GM23338 (cell line): ENCODE data around the gene NQO1. TPM values are rescaled to one million over a fixed set of nuclear protein-coding genes. Genes with fewer than 3 reads are reported as not detected.

ENCODE experiments used
- ATAC-seq: fragments of 200-7000 bp; cut with Tn5 transposase; 3 replicates; pipeline ENCODE4 v1.9.1; 2020
- DNase-seq: peaks from one replicate; pipeline ENCODE4 v3.0.0-alpha.2; 2015; ENCODE audit warnings: low spot score
- H2AFZ ChIP-seq: fragments of 200-600 bp; sonication (generic); 2 replicates; pipeline ENCODE4 v1.8.0; 2016; ENCODE audit warnings: antibody characterized with exemption, mild to moderate bottlenecking, moderate library complexity
- H3F3A ChIP-seq: fragments of 200-600 bp; sonication (generic); replicated peaks from 2 replicates; pipeline ENCODE4 v1.8.0; 2017; ENCODE audit warnings: antibody characterized with exemption, mixed run types, low read depth
- H3K27ac ChIP-seq: fragments of 200-600 bp; sonication (generic); 2 replicates; pipeline ENCODE4 v1.6.1; 2016; ENCODE audit warnings: low read depth
- H3K27me3 ChIP-seq: fragments of 200-600 bp; sonication (generic); 2 replicates; pipeline ENCODE4 v1.8.0; 2016; ENCODE audit warnings: mild to moderate bottlenecking, mixed run types, moderate library complexity; ENCODE audit not compliant: insufficient read depth
- H3K36me3 ChIP-seq: fragments of 200-600 bp; sonication (generic); 2 replicates; pipeline ENCODE4 v1.8.0; 2016; ENCODE audit warnings: mild to moderate bottlenecking; ENCODE audit not compliant: insufficient read depth
- H3K4me1 ChIP-seq: fragments of 200-600 bp; sonication (generic); 2 replicates; pipeline ENCODE4 v1.8.0; 2016; ENCODE audit warnings: mild to moderate bottlenecking, moderate library complexity; ENCODE audit not compliant: insufficient read depth
- H3K4me2 ChIP-seq: fragments of 200-600 bp; sonication (generic); 2 replicates; pipeline ENCODE4 v1.7.1; 2017; ENCODE audit warnings: mixed run types
- H3K4me3 ChIP-seq: fragments of 200-600 bp; sonication (generic); 2 replicates; pipeline ENCODE4 v1.6.1; 2016; ENCODE audit warnings: mixed run types
- H3K79me2 ChIP-seq: fragments of 200-600 bp; sonication (generic); replicated peaks from 2 replicates; pipeline ENCODE4 v1.8.0; 2017; ENCODE audit warnings: mild to moderate bottlenecking; ENCODE audit not compliant: insufficient read depth
- H3K9me2 ChIP-seq: fragments of 200-600 bp; sonication (generic); 2 replicates; pipeline ENCODE4 v1.8.0; 2017; ENCODE audit not compliant: insufficient read depth
- H4K20me1 ChIP-seq: fragments of 200-600 bp; sonication (generic); replicated peaks from 2 replicates; pipeline ENCODE4 v1.8.0; 2017; ENCODE audit warnings: mild to moderate bottlenecking; ENCODE audit not compliant: insufficient read depth
- H3K27ac Mint-ChIP-seq: 2 replicates; pipeline ENCODE4 v1.8.0; 2020; ENCODE audit warnings: inconsistent platforms, mild to moderate bottlenecking, moderate library complexity, mixed read lengths
- H3K27me3 Mint-ChIP-seq: 3 replicates; pipeline ENCODE4 v1.8.0; 2022; ENCODE audit warnings: low read depth, mild to moderate bottlenecking, moderate library complexity, mixed read lengths, inconsistent platforms; ENCODE audit not compliant: insufficient read depth, poor library complexity
- H3K36me3 Mint-ChIP-seq: 3 replicates; pipeline ENCODE4 v1.8.0; 2021; ENCODE audit warnings: low read depth, mild to moderate bottlenecking, inconsistent platforms, moderate library complexity, mixed read lengths
- H3K4me1 Mint-ChIP-seq: 3 replicates; pipeline ENCODE4 v1.8.0; 2020; ENCODE audit warnings: mild to moderate bottlenecking, inconsistent platforms, mixed read lengths
- H3K4me3 Mint-ChIP-seq: 3 replicates; pipeline ENCODE4 v1.8.0; 2021; ENCODE audit warnings: moderate library complexity, mild to moderate bottlenecking, inconsistent platforms, mixed read lengths
- H3K9me3 Mint-ChIP-seq: 3 replicates; pipeline ENCODE4 v1.8.0; 2020; ENCODE audit warnings: moderate library complexity, mild to moderate bottlenecking, inconsistent platforms, mixed read lengths
- CREB1 ChIP-seq: fragments of 250-450 bp; sonication (Bioruptor Pico); IDR thresholded peaks from 2 replicates; pipeline ENCODE4 v1.5.0; 2020; ENCODE audit warnings: low read depth, mild to moderate bottlenecking, moderate library complexity
- CTCF ChIP-seq, 2 experiments: fragments of 200-600 bp in 1 of 2; sonication (generic) in 1 of 2; conservative IDR thresholded peaks; 2 replicates each; pipeline versions ENCODE4 v1.5.1 to v1.6.1; 2016 to 2017; ENCODE audit warnings: antibody characterized with exemption in 2 of 2, low read depth in 2 of 2, mild to moderate bottlenecking in 2 of 2, moderate library complexity in 1 of 2
- ETS1 ChIP-seq: IDR thresholded peaks from 2 replicates; pipeline ENCODE4 v1.6.1; 2016; ENCODE audit warnings: antibody characterized with exemption
- EZH2 ChIP-seq: fragments of 200-600 bp; sonication (generic); IDR thresholded peaks from one replicate; pipeline ENCODE4 v1.8.0; 2017; ENCODE audit warnings: antibody characterized with exemption, mild to moderate bottlenecking, low read depth; ENCODE audit not compliant: unreplicated experiment
- EZH2phosphoT487 ChIP-seq: fragments of 200-600 bp; sonication (generic); IDR thresholded peaks from one replicate; pipeline ENCODE4 v1.8.1; 2018; ENCODE audit warnings: antibody characterized with exemption; ENCODE audit not compliant: unreplicated experiment
- JUNB ChIP-seq: IDR thresholded peaks from one replicate; pipeline ENCODE4 v1.6.1; 2016; ENCODE audit warnings: antibody characterized with exemption; ENCODE audit not compliant: unreplicated experiment
- NANOG ChIP-seq: IDR thresholded peaks from 2 replicates; pipeline ENCODE4 v1.6.1; 2016; ENCODE audit warnings: antibody characterized with exemption, borderline replicate concordance
- POLR2AphosphoS5 ChIP-seq: IDR thresholded peaks from 2 replicates; pipeline ENCODE4 v1.6.1; 2016; ENCODE audit warnings: antibody characterized with exemption, low read depth
- REST ChIP-seq: IDR thresholded peaks from one replicate; pipeline ENCODE4 v1.6.1; 2018; ENCODE audit warnings: antibody characterized with exemption; ENCODE audit not compliant: unreplicated experiment
- STAT1 ChIP-seq: IDR thresholded peaks from one replicate; pipeline ENCODE4 v1.6.1; 2016; ENCODE audit warnings: antibody characterized with exemption; ENCODE audit not compliant: unreplicated experiment
- ZNF114 ChIP-seq: fragments of 250-450 bp; sonication (Bioruptor Pico); IDR thresholded peaks from 2 replicates; pipeline ENCODE4 v1.5.0; 2020; ENCODE audit warnings: mild to moderate bottlenecking, moderate library complexity
- ZNF331 ChIP-seq: fragments of 250-450 bp; sonication (Bioruptor Pico); IDR thresholded peaks from 2 replicates; pipeline ENCODE4 v1.5.0; 2020; ENCODE audit warnings: low read depth, mild to moderate bottlenecking, moderate library complexity
- ZNF462 ChIP-seq: fragments of 250-450 bp; sonication (Bioruptor Pico); IDR thresholded peaks from 2 replicates; pipeline ENCODE4 v1.5.0; 2020; ENCODE audit warnings: mild to moderate bottlenecking, moderate library complexity
- polyA plus RNA-seq: library from polyadenylated mRNA; unstranded; fragments of >200 nt; fragmentation: Nextera tagmentation; extraction: Ambion mirVana; gene quantifications from 2 replicates; pipeline ENCODE4 v1.2.1, GENCODE V29; 2016
- total RNA-seq: library from RNA; depleted of rRNA; stranded (reverse); fragments of >200 nt; shearing (Covaris generic); gene quantifications from 2 replicates; pipeline ENCODE4 v1.2.3, GENCODE V29; 2014

NQO1 gene
- total and polyA plus RNA-seq, 2 experiments from 2014 or later, result 80.9 to 86.3 TPM

GRCh38 chr16:69717066-69717465 is 9.3 kb downstream of the NQO1 start:
- H3K9me2 ChIP-seq, result no peaks in the 10 kb centered on the region
- no peaks in the 10 kb centered on the region for H3K9me3 Mint-ChIP-seq
- DNase-seq (no peak), ATAC-seq (no peak)
- H3K4me1 Mint-ChIP-seq, result peaks cover 2% of the 10 kb centered on the region; the same call in 1 of the 3 replicates
- H3K4me1 ChIP-seq, result no peaks in the 10 kb centered on the region
- H3K79me2 ChIP-seq, result no peaks in the 10 kb centered on the region; the same call in 1 of the 2 replicates
- peaks cover 17% of the 10 kb centered on the region; the same call in 2 of the 3 replicates for H3K36me3 Mint-ChIP-seq
- H2AFZ ChIP-seq, result no peak overlapping the region
- no peak overlapping the region for H3K27ac ChIP-seq
- H3F3A ChIP-seq, result no peaks in the 10 kb centered on the region
- no peaks in the 10 kb centered on the region; the same call in 1 of the 2 replicates for H4K20me1 ChIP-seq
- H3K4me2 ChIP-seq, result no peak overlapping the region
- H3K4me3 ChIP-seq, result no peak overlapping the region
- H3K27me3 ChIP-seq, result no peaks in the 10 kb centered on the region
- H3K27me3 Mint-ChIP-seq, result peaks cover 7% of the 10 kb centered on the region
- no peak overlapping the region for H3K27ac Mint-ChIP-seq
- no peak for TF ChIP-seq REST
- no peak for TF ChIP-seq JUNB
- TF ChIP-seq STAT1, result no peak
- TF ChIP-seq CREB1, result no peak
- TF ChIP-seq ZNF114 (CRISPR knock-in tag), result no peak
- no peak for TF ChIP-seq ETS1
- TF ChIP-seq ZNF462, result no peak
- TF ChIP-seq EZH2, result no peak
- no peak for TF ChIP-seq CTCF (conservative IDR thresholded peaks at IDR 0.05; ENCODE audit: low read depth in 2 of 2)
- TF ChIP-seq POLR2AphosphoS5, result no peak
- TF ChIP-seq NANOG, result no peak
- no peak for TF ChIP-seq EZH2phosphoT487
- TF ChIP-seq ZNF331 (CRISPR knock-in tag), result no peak
- H3K4me3 Mint-ChIP-seq, result no peak overlapping the region
- H3K36me3 ChIP-seq, result peaks cover 16% of the 10 kb centered on the region
